Measurements from ENCODE around the gene GLG1. TPM values are rescaled to one million over a fixed set of nuclear protein-coding genes. Genes with fewer than 3 reads are reported as not detected.

GLG1 gene
- total RNA-seq, 1 experiment from 2014 or later = 135 TPM

- H2BK15ac ChIP-seq (ENCODE audit: low read depth, low read length) = no peak overlapping the region
- no CpG with 5 or more reads among the region's 4 CpGs for WGBS (ENCODE audit: extremely low coverage, insufficient read length, low lambda C conversion rate)
- no peak overlapping the region for H3K56ac ChIP-seq (ENCODE audit: insufficient read length, low read depth, low read length)
- no peak overlapping the region for H4K5ac ChIP-seq (ENCODE audit: insufficient read length, low read depth, low read length)
- no peak overlapping the region for H3K9ac ChIP-seq (ENCODE audit: extremely low read depth, insufficient read length, low read length)
- H3K27me3 Mint-ChIP-seq (ENCODE audit: low read depth) = no peaks in the 10 kb centered on the region
- no peak overlapping the region for H2BK20ac ChIP-seq (ENCODE audit: low read depth, low read length, poor library complexity, severe bottlenecking)
- no peaks in the 10 kb centered on the region for H3K79me1 ChIP-seq (ENCODE audit: insufficient read depth, low read depth, low read length, poor library complexity, severe bottlenecking)
- DNase-seq = no peak
- no peak overlapping the region for H4K8ac ChIP-seq (replicated peaks; ENCODE audit: insufficient read length, low read depth, low read length)
- H3K14ac ChIP-seq (ENCODE audit: insufficient read depth, low read length) = no peak overlapping the region
- no peak overlapping the region for H3T11ph ChIP-seq (ENCODE audit: low read length)
- H2BK5ac ChIP-seq (ENCODE audit: insufficient read length, low read length) = no peak overlapping the region
- no peaks in the 10 kb centered on the region for H3K9me3 Mint-ChIP-seq
- no peak overlapping the region for H2AFZ ChIP-seq (ENCODE audit: low read length)
- H2BK120ac ChIP-seq (ENCODE audit: low read depth, low read length, poor library complexity, severe bottlenecking) = no peak overlapping the region
- no peak overlapping the region for H3K18ac ChIP-seq (ENCODE audit: insufficient read length, low read depth, low read length)
- H3K4me1 Mint-ChIP-seq = peaks cover 14 to 18% of the 10 kb centered on the region in 2 experiments
- 0 out of 2 replicates have a peak, but pooled peaks cover 3% of the 10 kb centered on the region for H3K79me2 ChIP-seq (ENCODE audit: insufficient read depth, low read length)
- no peaks in the 10 kb centered on the region for H4K20me1 ChIP-seq (ENCODE audit: control insufficient read depth, insufficient read depth, insufficient read length)
- H3K36me3 Mint-ChIP-seq (ENCODE audit: insufficient read depth in 1 of 3, low read depth in 3 of 3) = peaks cover 35 to 80% (median 68%) of the 10 kb centered on the region in 3 experiments
- H3K27me3 ChIP-seq (ENCODE audit: insufficient read depth, low read length) = no peaks in the 10 kb centered on the region
- no peaks in the 10 kb centered on the region for H3K9me3 ChIP-seq (ENCODE audit: control insufficient read depth, low read depth, low read length)
- H3K4me3 Mint-ChIP-seq = no peak overlapping the region
- H3K23ac ChIP-seq (ENCODE audit: insufficient read length, low read depth, low read length) = no peak overlapping the region
- H3K27ac Mint-ChIP-seq = peak overlapping the region in 2 of 3 experiments; percentile 10 to 62; a peak in 3 of 7 replicates
- H2AK5ac ChIP-seq (ENCODE audit: insufficient read length, low read length) = no peak overlapping the region
- TF ChIP-seq CTCF (conservative IDR thresholded peaks at IDR 0.05) = no peak
- H2BK12ac ChIP-seq (ENCODE audit: insufficient read length, low read depth, low read length) = no peak overlapping the region
- no peaks in the 10 kb centered on the region for H3K23me2 ChIP-seq (ENCODE audit: insufficient read length, low read depth, low read length, poor library complexity, severe bottlenecking)
- no peak overlapping the region for H3K27ac ChIP-seq (ENCODE audit: insufficient read length, low read depth, low read length)
- no peak overlapping the region for H4K91ac ChIP-seq (ENCODE audit: insufficient read length, low read depth, low read length)
- H3K4ac ChIP-seq (ENCODE audit: low read depth, low read length) = no peak overlapping the region
- H3K4me2 ChIP-seq (ENCODE audit: insufficient read depth, insufficient read length, low read length) = no peak overlapping the region
- no peaks in the 10 kb centered on the region for H3K4me1 ChIP-seq (ENCODE audit: insufficient read depth, low read length)
Observed at GRCh38 chr16:74622005-74622404, 15.1 kb upstream of the GLG1 start.

Measured in H9 (cell line).